ENCODE measurements around the gene GLRX2.

DNA sequence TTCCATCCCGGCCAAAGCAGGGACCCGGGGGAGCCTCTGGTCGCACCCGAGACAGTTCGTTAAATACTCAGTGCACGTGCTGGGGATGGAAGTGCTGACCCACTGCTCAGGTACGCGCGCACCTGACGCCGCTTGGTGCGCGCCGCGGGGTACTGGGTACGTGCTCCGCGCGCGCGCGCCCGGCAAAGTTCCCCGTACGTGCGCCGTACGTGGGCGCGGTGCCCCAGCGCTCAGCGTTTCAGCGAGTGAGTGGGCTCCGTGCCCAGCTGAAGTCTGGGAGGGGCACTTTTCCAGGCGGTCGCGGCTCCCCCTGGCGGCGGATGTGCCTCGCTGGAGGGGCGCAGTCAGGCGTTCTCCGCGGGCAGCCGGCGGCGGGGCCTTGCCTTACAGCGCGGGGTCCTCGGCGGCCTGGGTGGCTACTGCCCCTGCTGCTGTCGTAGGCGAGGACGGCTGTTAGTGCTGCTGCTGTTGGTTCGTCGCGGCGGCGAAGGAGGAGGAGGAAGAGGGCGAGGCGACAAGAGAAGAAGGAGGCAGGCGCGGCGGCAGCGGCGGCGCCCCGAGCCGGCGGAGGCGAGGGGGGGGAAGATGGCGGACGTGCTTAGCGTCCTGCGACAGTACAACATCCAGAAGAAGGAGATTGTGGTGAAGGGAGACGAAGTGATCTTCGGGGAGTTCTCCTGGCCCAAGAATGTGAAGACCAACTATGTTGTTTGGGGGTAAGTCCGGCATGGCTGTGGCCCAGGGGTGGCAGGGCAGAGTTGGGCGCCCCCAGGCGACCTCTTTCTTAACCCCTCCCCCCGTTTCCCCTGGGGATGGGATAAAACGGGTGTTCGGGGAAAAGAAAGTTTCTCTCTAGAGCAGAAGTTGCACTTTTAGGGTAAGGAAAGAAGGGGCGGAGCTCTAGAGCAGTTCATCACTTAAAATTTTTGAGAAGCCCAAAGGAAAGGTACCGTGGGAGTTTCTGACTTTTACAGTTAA is 16.7 kb upstream of the GLRX2 start, which contains the start of gene CDC73:
- TF ChIP-seq CTCF (conservative IDR thresholded peaks at IDR 0.05 in 1 of 2, IDR thresholded peaks at IDR 0.05 in 1 of 2; ENCODE audit: low read depth in 1 of 2, low read length in 2 of 2), result peak; percentile 71 to 74
- TF ChIP-seq EZH2 (IDR thresholded peaks at IDR 0.05; ENCODE audit: low read length, missing control alignments), result no peak
